ENCODE measurements around the gene C1QC.

- TF ChIP-seq CTCF (IDR thresholded peaks at IDR 0.05) (no peak), POLR2A (IDR thresholded peaks at IDR 0.05) (no peak)
These were observed 18.0 kb upstream of the C1QC start for GRCh38 chr1:22625262-22625925.

Measured in esophagus squamous epithelium (tissue), 4 donors.